Measurements from ENCODE around the gene PDIA2.

GRCh38 chr16:268141-269053, 14.6 kb upstream of the PDIA2 start:
- TF ChIP-seq RCOR1 (IDR thresholded peaks at IDR 0.05; ENCODE audit: low read length) (no peak), CTCF (IDR thresholded peaks at IDR 0.05) (no peak), POLR2AphosphoS5 (IDR thresholded peaks at IDR 0.05; ENCODE audit: low read depth, low read length) (no peak), GATA2 (CRISPR knock-in tag; IDR thresholded peaks at IDR 0.05) (no peak), MXI1 (IDR thresholded peaks at IDR 0.05; ENCODE audit: low read depth, low read length) (no peak), YY1 (IDR thresholded peaks at IDR 0.05; ENCODE audit: low read depth) (no peak), FOXJ3 (CRISPR knock-in tag; IDR thresholded peaks at IDR 0.05) (no peak), REST (IDR thresholded peaks at IDR 0.05; ENCODE audit: low read depth, low read length) (no peak), USF2 (IDR thresholded peaks at IDR 0.05; ENCODE audit: borderline replicate concordance, low read depth, low read length) (no peak), EZH2phosphoT487 (IDR thresholded peaks at IDR 0.05; ENCODE audit: borderline replicate concordance, low read depth) (no peak), EP300 (IDR thresholded peaks at IDR 0.05; ENCODE audit: borderline replicate concordance in 1 of 2, low read depth in 1 of 2, low read length in 1 of 2) (no peak), TCF12 (IDR thresholded peaks at IDR 0.05) (no peak), SMC3 (IDR thresholded peaks at IDR 0.05; ENCODE audit: low read depth, low read length) (no peak), NRF1 (IDR thresholded peaks at IDR 0.05; ENCODE audit: low read depth, low read length) (no peak)
